ENCODE results near the gene ISCA2.

- TF ChIP-seq POLR2AphosphoS5 (IDR thresholded peaks at IDR 0.05; ENCODE audit: low read depth, low read length) (no peak), TAF1 (IDR thresholded peaks at IDR 0.05; ENCODE audit: low read depth, low read length) (no peak)
Measured at GRCh38 chr14:74504412-74504811, 10.8 kb downstream of the ISCA2 start.
